B cell (primary cell): ENCODE results near the gene SENP8. TPM values are rescaled to one million over a fixed set of nuclear protein-coding genes. Genes with fewer than 3 reads are reported as not detected.
A peak's percentile ranks its signal among the peaks of the same experiment; 100 is the strongest.

ENCODE experiments used
- ATAC-seq: fragments of 200-7000 bp; cut with Tn5 transposase; one replicate; pipeline ENCODE4 v1.10.0; 2021; ENCODE audit warnings: low read depth, mild to moderate bottlenecking, moderate number of reproducible peaks, moderate library complexity
- CTCF ChIA-PET: fragments of 350-600 bp; sonication (Branson Sonifier 250); formaldehyde crosslinking; loops from one replicate; lab custom pipeline; 2021; ENCODE audit warnings: antibody characterized with exemption, inconsistent platforms; lab: Charles Lee
- POLR2A ChIA-PET: fragments of 350-600 bp; sonication (Branson Sonifier 250); formaldehyde crosslinking; loops from one replicate; lab custom pipeline; 2021; ENCODE audit warnings: antibody characterized with exemption; lab: Charles Lee
- DNase-seq: peaks from one replicate; pipeline ENCODE4 v3.0.0; 2013
- H2AFZ ChIP-seq: 2 replicates; pipeline ENCODE4 v1.6.1; 2012; ENCODE audit warnings: mild to moderate bottlenecking, low read depth, low read length; ENCODE audit not compliant: insufficient read depth, poor library complexity, severe bottlenecking
- H3K27ac ChIP-seq, 2 donors: 1 replicate in 1 of 2; 2 replicates in 1 of 2; pipeline ENCODE4 v1.5.1; 2012 to 2013; ENCODE audit warnings: low read length in 2 of 2, mild to moderate bottlenecking in 2 of 2, moderate library complexity in 1 of 2
- H3K27me3 ChIP-seq, 4 experiments: fragments of 200-600 bp in 1 of 4; sonication (generic) in 1 of 4; replicated peaks in 1 of 4; 1 replicate in 2 of 4; 2 replicates in 2 of 4; pipeline versions ENCODE4 v1.6.1 to v1.7.0; 2013 to 2016; ENCODE audit warnings: low read length in 3 of 4, mild to moderate bottlenecking in 2 of 4, mixed read lengths in 1 of 4, moderate library complexity in 1 of 4; ENCODE audit not compliant: insufficient read depth in 4 of 4, control insufficient read depth in 3 of 4; ENCODE audit errors: control extremely low read depth in 1 of 4
- H3K36me3 ChIP-seq, 2 experiments: replicated peaks in 1 of 2; 1 replicate in 1 of 2; 2 replicates in 1 of 2; pipeline versions ENCODE4 v1.6.1 to v1.7.1; 2013; ENCODE audit warnings: low read length in 1 of 2; ENCODE audit not compliant: insufficient read depth in 2 of 2, control insufficient read depth in 1 of 2; ENCODE audit errors: control extremely low read depth in 1 of 2, extremely low read depth in 1 of 2
- H3K4me1 ChIP-seq, 2 donors: fragments of 200-600 bp in 1 of 2; sonication (generic) in 1 of 2; 1 replicate in 1 of 2; 2 replicates in 1 of 2; pipeline versions ENCODE4 v1.5.1 to v1.6.1; 2013 to 2017; ENCODE audit warnings: low read length in 2 of 2; ENCODE audit not compliant: control insufficient read depth in 2 of 2, insufficient read depth in 2 of 2
- H3K4me2 ChIP-seq: replicated peaks from 2 replicates; pipeline ENCODE3; 2012; ENCODE audit warnings: mild to moderate bottlenecking, low read depth, low read length; ENCODE audit not compliant: poor library complexity, severe bottlenecking
- H3K4me3 ChIP-seq, 5 experiments: fragments of 200-600 bp in 1 of 5; sonication (generic) in 1 of 5; 1 replicate in 3 of 5; 2 replicates in 2 of 5; pipeline versions ENCODE4 v1.5.1 to v1.7.0; 2011 to 2016; ENCODE audit warnings: low read length in 4 of 5, mild to moderate bottlenecking in 4 of 5, low read depth in 2 of 5, control low read depth in 1 of 5, moderate library complexity in 1 of 5; ENCODE audit not compliant: insufficient read depth in 1 of 5; ENCODE audit errors: control extremely low read depth in 1 of 5, extremely low read depth in 1 of 5
- H3K79me2 ChIP-seq: fragments of 200-600 bp; sonication (generic); one replicate; pipeline ENCODE4 v1.6.0; 2016; ENCODE audit warnings: low read length; ENCODE audit not compliant: control insufficient read depth, insufficient read depth
- H3K9ac ChIP-seq: fragments of 200-600 bp; sonication (generic); 2 replicates; pipeline ENCODE4 v1.6.1; 2017; ENCODE audit warnings: mild to moderate bottlenecking, low read length, moderate library complexity
- H3K9me3 ChIP-seq, 3 donors: one replicate each; pipeline versions ENCODE4 v1.6.1 to v1.7.1; 2013; ENCODE audit warnings: low read length in 2 of 3; ENCODE audit not compliant: control insufficient read depth in 2 of 3, insufficient read depth in 1 of 3; ENCODE audit errors: control extremely low read depth in 1 of 3
- H4K20me1 ChIP-seq: 2 replicates; pipeline ENCODE4 v1.6.0; 2012; ENCODE audit warnings: mild to moderate bottlenecking, low read length; ENCODE audit not compliant: insufficient read depth, control insufficient read depth, poor library complexity, severe bottlenecking
- H3K27ac Mint-ChIP-seq: one replicate; pipeline ENCODE4 v1.8.0; 2021; ENCODE audit warnings: mixed read lengths
- H3K27me3 Mint-ChIP-seq: one replicate; pipeline ENCODE4 v1.8.0; 2021; ENCODE audit warnings: mixed read lengths
- H3K4me1 Mint-ChIP-seq: one replicate; pipeline ENCODE4 v1.8.0; 2021; ENCODE audit warnings: mixed read lengths
- H3K4me3 Mint-ChIP-seq: one replicate; pipeline ENCODE4 v1.8.0; 2021; ENCODE audit warnings: mixed read lengths
- H3K9me3 Mint-ChIP-seq: one replicate; pipeline ENCODE4 v1.8.0; 2022; ENCODE audit warnings: mixed read lengths; ENCODE audit not compliant: insufficient read depth
- EZH2 ChIP-seq: IDR thresholded peaks from 2 replicates; pipeline ENCODE4 v1.6.1; 2012; ENCODE audit warnings: borderline replicate concordance, low read depth, mild to moderate bottlenecking, moderate library complexity, low read length; ENCODE audit not compliant: insufficient read depth, poor library complexity, severe bottlenecking
- WGBS: methylation state at CpG from one replicate; pipeline ENCODE4 v1.1.5; 2013; ENCODE audit warnings: missing lambda C conversion rate; ENCODE audit not compliant: insufficient coverage; 5-methylcytosine and 5-hydroxymethylcytosine counted together
- intact Hi-C: fragments of 100-400 bp; cut with micrococcal nuclease; formaldehyde crosslinking; loops from one replicate; pipeline ENCODE4 v1.10.0; 2022
- polyA plus RNA-seq: library from polyadenylated mRNA; depleted of rRNA; stranded (reverse); fragments of >200 nt; gene quantifications from 2 replicates; pipeline ENCODE4 v1.2.3, GENCODE V29; 2012
- total RNA-seq, 2 donors: library from RNA; stranded (reverse); fragments of 120-200 nt in 1 of 2; gene quantifications; 1 replicate in 1 of 2; 2 replicates in 1 of 2; pipeline versions ENCODE4 v1.2.3 to v1.2.4, GENCODE V29; 2013 to 2022
- TF ChIP-seq, protein P1 (sequence below): fragments of 200-600 bp; IDR thresholded peaks from one replicate; pipeline ENCODE4 v1.8.0; 2022; ENCODE audit warnings: antibody characterized with exemption, mild to moderate bottlenecking

The SENP8 gene
- total and polyA plus RNA-seq, 2 donors (not counting 1 experiment from before 2014, with no cell fraction given), result 0.62 to 0.69 TPM

DNA sequence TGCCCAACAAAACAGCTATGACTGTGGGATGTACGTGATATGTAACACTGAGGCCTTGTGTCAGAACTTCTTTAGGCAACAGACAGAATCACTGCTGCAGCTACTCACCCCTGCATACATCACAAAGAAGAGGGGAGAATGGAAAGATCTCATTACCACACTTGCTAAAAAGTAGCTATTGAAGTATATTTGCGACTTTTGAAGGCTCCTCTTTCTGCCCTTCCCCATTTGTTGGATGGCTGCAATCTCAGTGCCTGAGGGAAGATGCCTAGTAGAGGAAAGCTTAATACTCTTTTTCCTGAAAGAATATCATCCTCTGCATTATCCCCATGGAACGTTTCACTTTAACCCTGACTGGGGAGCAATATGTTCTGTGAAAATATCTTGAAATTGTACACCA is 21.9 kb downstream of the SENP8 start:
- Histone ChIP-seq H3K9me3 (no peaks in the 10 kb centered on the region), H3K27me3 (no peaks in the 10 kb centered on the region), H4K20me1 (no peaks in the 10 kb centered on the region), H3K27ac (no peak overlapping the region), H3K79me2 (no peaks in the 10 kb centered on the region), H3K4me2 (no peak overlapping the region), H3K36me3 (no peaks in the 10 kb centered on the region), H3K4me3 (no peak overlapping the region), H3K4me1 (peaks cover 6 to 11% of the 10 kb centered on the region in 2 donors), H2AFZ (no peak overlapping the region), H3K9ac (no peak overlapping the region)
- DNase-seq, result no peak
- Mint-ChIP-seq H3K9me3 (no peaks in the 10 kb centered on the region), H3K27me3 (no peaks in the 10 kb centered on the region), H3K4me1 (peaks cover 14% of the 10 kb centered on the region), H3K4me3 (no peak overlapping the region), H3K27ac (no peak overlapping the region)
- ChIA-PET POLR2A (no interaction called here), CTCF (interaction anchor here (1.3 to 1.6 kb wide), 2 partner anchors 13 to 86 kb away, joined by 3 to 4 read pairs; no protein-coding TSS in a partner anchor)
- no peak for ATAC-seq
- TF ChIP-seq, protein P1, sequence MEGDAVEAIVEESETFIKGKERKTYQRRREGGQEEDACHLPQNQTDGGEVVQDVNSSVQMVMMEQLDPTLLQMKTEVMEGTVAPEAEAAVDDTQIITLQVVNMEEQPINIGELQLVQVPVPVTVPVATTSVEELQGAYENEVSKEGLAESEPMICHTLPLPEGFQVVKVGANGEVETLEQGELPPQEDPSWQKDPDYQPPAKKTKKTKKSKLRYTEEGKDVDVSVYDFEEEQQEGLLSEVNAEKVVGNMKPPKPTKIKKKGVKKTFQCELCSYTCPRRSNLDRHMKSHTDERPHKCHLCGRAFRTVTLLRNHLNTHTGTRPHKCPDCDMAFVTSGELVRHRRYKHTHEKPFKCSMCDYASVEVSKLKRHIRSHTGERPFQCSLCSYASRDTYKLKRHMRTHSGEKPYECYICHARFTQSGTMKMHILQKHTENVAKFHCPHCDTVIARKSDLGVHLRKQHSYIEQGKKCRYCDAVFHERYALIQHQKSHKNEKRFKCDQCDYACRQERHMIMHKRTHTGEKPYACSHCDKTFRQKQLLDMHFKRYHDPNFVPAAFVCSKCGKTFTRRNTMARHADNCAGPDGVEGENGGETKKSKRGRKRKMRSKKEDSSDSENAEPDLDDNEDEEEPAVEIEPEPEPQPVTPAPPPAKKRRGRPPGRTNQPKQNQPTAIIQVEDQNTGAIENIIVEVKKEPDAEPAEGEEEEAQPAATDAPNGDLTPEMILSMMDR, result no peak
- no peak for TF ChIP-seq EZH2
- intact Hi-C loops, result no loop called here
- WGBS, result no CpG with 5 or more reads among the region's 3 CpGs

DNA sequence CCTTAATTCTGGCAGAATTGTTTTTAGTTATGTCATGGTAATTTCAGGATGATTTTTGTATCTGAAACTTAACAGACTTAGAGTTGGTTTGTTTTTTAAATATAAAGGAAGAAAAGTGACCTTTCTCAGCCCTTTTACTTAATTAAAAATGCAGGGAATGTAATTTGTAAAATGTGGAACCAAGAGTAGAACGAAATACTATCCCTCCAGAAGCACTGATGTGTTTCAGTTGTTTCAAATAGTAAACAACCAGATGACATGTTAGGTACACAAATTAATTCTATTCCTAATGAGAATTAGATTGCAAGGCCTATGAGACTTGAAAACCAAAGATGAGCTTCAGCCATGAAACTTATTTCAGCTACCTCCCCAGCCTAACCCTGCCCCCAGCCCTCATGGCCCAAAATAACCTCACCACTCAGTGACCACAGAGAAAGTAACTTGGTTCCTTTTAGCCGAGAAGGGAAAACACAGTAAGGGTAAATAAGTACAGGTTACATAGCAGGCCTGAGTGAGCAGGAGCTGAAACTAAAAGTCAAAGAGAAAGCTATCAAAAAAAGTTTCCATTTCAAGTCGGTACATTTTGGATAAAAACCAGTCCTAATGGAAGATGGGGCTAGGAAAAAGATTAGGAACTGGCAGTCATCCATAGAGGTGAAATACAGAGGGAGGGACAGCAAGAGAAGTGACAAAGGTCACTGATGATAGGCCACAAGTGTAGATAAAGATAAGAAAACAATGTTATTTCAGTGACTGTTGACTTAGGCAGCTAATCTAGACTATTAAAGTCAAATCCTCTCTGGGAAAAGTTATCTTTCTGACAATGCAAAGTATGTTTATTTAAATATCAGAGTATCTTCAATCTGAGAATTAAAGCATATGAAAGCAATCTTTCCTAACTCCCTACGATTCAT is 23.2 kb downstream of the SENP8 start:
- no peak for TF ChIP-seq EZH2
- TF ChIP-seq, protein P1, result no peak
- Mint-ChIP-seq H3K9me3 (no peaks in the 10 kb centered on the region), H3K4me3 (peak overlapping the region; percentile 14), H3K27me3 (peaks cover 3% of the 10 kb centered on the region), H3K27ac (peak overlapping the region; percentile 75), H3K4me1 (peaks cover 14% of the 10 kb centered on the region)
- ATAC-seq (peak; percentile 78), DNase-seq (peak; percentile 41)
- POLR2A ChIA-PET, result no interaction called here
- H3K27ac ChIP-seq, result peak overlapping the region in 1 of 2 donors; percentile 76
- no peaks in the 10 kb centered on the region for H4K20me1 ChIP-seq
- H3K9ac ChIP-seq, result peak overlapping the region; percentile 45
- 45% methylated on average over 1 of the region's 4 CpGs for WGBS
- CTCF ChIA-PET, result interaction anchor here (0.9 to 1.9 kb wide), 3 partner anchors 12 to 398 kb away, joined by 3 to 11 read pairs (median 4); no protein-coding TSS in a partner anchor
- intact Hi-C loops, result no loop called here
- peak overlapping the region; percentile 26 for H2AFZ ChIP-seq
- no peaks in the 10 kb centered on the region for H3K27me3 ChIP-seq
- H3K79me2 ChIP-seq, result no peaks in the 10 kb centered on the region
- peaks cover 6 to 11% of the 10 kb centered on the region in 2 donors for H3K4me1 ChIP-seq
- no peaks in the 10 kb centered on the region for H3K36me3 ChIP-seq
- H3K9me3 ChIP-seq, result no peaks in the 10 kb centered on the region
- H3K4me2 ChIP-seq, result peak overlapping the region; percentile 51
- H3K4me3 ChIP-seq, result no peak overlapping the region
